ENCODE results near the gene PDK1.

GRCh38 chr2:172513935-172514586, 41.8 kb upstream of the PDK1 start:
- TF ChIP-seq CTCF (IDR thresholded peaks at IDR 0.05; ENCODE audit: borderline replicate concordance, extremely low read depth, low read length, poor library complexity, severe bottlenecking): no peak
- no peak for TF ChIP-seq EZH2 (IDR thresholded peaks at IDR 0.05; ENCODE audit: borderline replicate concordance, low read depth, low read length, severe bottlenecking)
